Hematopoietic multipotent progenitor cell treated with erythropoietin and hydrocortisone succinate and interleukin-3 and kit ligand, for 4 days (in vitro differentiated cells): ENCODE results near the gene CREB5.

Experiments used
- DNase-seq: peaks from one replicate; pipeline ENCODE4 v3.0.0-alpha.2; 2015

The CREB5 gene

DNA sequence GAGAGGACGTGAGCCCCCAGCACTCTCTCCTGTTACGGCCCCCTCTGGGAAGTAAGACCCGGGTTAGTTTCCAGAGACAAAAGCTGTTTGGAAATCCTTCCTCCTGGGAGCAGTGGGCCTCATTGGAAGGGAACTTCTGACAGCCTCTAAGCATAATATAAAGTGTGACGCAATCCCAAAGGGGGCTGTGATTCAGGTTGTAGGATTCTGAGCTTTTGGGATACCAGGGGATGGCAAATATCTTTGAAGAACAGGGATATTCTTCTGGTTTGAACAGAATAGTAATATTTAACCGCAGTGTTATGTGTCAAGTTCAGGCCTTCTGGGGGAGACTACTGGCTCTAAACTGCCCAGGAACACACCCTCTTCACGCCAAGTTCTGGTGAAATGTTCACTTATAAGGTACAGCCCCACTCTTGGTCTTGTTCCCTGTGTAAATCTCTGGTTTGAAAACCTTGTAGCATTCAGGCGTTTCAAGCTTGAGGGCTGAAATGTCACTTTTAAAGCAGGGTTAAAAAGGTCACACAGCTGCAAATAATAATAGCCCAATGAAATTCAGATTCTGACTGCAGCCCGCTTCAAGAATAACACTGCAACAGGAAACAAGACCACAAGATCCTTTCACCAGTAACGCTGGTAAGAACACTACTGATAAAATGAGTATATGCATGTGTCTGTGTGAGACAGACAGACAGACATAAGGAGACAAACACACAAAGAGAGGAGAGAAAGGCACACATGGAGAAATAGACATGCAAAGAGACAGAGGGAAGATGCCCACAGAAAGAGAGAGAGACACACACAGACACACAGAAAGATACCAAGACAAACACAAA lies 69.0 kb downstream of the CREB5 start:
- DNase-seq = peak; percentile 60

DNA sequence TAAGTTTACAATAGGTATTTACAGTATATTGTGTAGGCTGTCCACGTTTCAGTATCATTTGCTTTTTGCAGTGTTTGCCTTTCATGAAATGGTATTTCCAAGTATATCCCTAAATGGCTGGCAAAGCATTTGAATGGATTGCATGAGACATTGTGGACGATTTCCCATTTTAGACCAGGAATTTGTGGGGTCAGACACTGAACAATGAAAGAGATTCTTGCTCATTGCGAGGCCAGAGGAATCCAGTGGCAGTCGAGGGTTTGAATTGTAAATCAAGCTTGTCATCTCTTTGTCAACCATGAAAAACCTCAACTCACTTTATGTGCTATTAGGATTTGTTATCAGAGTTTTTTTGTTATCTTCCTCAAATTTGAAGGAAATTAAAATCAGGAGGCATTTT lies 70.8 kb downstream of the CREB5 start:
- DNase-seq = no peak

DNA sequence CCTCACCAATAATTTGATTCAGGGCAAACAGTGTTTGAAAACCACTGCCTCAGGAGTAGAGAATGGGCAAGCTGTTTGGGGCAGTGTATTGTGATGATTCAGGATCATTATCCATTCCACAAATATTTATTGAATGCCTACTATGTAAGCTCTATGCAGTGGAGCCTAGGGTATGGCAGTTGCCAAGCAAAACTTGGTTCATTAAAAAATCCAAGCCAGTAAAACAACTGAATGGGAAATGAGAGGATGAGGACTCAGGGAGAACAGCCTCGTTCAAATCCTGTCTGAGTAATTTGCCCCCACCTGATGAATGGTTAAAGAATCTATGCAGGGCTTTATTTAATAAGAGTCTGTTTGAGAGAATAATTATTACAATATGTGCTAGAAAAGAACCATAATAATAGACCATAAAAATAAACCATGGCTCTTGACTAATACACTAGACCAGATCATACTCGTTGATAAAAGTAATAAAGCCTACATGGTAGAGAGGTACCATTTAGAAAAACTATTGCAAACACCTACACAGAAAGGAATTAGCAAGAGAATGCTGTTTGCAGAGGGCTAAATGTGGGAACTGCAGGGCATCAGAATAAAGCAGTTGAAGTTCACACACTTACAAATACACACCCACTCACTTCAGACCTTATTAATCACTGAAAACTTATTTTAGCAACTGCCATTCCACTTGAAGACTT lies 71.7 kb downstream of the CREB5 start:
- no peak for DNase-seq

DNA sequence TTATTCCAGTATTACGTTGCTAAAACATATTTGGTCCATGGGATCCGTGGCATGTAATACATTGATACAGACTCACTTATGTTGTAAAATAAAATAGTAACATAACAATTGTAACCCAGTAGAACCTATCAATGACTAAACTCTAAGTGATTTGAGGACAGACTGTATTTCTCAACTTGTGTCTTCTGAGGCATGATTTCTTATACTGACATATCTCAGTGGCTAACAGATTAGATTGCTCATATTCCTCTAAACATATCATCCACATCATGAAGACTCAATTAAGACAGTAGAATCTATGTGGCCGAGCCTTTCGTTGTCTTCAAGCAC lies 72.3 kb downstream of the CREB5 start:
- DNase-seq = no peak

DNA sequence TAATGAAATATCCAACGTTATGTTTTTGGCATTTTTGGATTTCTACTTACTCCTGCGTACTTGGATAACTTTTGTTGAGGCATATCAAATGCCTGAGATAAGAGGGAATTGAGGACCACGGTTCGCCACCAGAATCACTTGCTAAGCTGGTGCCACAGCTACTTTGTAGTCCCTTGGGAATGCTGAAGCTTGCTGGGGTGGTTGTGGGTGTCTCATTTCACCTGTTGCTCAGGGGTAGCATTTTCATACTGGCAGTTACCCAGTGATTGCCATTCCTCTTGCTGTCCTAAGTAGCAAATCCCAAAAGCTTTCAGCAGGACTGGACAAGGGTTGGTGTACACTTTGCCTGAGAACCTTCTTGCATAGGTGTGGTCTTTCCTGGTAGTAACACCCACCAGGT lies 75.2 kb downstream of the CREB5 start:
- no peak for DNase-seq

DNA sequence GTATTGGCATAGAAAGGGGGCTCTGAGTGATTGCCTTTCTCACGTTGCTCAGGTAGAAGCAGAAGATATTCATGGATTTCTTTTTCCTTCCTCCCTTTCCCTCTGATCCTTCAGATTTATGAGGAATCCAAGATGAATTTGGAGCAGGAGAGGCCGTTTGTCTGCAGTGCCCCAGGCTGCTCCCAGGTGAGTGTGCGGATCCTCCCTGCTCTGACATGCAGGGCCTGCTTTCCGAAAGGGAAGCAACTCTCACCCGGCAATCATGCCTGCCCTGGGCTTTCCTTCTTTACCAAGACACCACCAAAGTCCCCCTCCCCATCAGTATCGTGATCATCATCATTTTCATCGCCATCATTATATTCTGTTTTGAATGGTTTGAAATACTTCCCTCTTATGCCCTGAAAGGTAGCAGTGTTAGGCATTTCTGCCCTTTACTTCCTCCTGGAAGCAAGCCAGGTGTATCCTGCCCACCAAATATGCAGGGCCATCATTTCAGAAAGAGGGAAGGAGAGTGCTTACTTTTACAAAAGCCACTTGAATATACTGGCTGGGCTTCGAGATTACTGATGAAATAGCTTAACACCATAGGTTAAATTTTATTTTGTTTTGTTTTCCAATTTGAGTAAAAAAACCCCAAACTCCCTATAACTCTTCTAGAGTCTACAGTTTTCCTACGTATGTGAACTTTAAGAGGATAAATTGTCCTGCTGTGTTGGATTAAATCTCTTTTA lies 75.9 kb downstream of the CREB5 start:
- DNase-seq = peak; percentile 16

DNA sequence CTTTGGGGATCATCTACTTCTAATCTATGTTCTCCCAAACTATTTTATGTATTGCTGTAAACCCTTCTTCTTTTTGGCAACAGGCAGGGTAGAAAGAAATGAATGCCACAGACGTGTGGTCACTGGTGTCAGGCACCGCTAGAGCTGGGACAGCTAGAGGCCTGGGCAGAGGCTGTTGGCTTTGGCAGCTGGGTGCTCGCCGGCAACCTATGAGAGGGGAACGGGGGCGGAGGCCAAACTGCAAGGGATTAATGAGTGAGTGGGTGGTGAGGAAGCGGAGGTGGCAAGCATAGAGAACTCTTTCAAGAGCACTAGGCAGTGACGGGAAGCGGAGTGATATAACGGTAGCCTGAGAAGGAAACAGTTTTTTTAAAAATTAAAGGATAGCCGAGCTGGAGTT lies 78.5 kb downstream of the CREB5 start:
- no peak for DNase-seq

DNA sequence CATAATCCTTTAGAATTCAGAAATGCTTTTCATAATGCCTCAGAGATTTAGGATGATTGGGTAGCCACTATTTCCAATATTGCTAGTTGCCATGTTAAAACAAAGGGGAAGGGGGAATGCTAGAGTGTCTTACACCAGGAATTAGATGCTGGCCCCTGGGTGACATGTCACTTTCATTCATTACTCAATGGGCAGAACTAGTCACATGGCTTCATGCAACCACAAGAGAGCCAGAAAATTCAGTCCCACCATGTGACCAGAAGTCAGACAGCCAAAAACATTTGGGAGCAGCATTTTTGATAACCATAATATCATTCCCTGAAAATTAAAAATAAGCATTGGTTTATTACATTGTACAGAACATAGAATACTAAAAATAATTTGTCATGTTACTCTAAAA lies 81.2 kb downstream of the CREB5 start:
- no peak for DNase-seq

DNA sequence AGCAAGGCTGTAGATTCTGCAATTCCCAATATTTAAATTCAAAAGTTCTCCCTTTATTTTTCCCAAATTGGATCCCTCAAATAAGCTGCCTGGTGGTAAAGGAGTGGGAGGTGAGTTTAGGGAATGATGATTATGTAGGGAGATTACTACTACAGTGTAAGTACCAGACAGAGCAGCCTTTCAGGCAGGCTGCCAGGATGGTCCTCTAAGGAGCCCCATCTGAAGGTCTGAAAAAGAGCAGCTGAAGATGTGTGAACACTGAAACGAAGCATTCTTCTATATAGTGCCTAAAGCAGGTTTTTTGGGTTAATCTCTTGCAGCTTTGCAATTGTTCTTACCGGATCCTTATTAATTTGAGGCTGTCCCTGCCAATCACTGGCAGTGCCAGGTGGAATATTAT lies 84.7 kb downstream of the CREB5 start:
- no peak for DNase-seq

DNA sequence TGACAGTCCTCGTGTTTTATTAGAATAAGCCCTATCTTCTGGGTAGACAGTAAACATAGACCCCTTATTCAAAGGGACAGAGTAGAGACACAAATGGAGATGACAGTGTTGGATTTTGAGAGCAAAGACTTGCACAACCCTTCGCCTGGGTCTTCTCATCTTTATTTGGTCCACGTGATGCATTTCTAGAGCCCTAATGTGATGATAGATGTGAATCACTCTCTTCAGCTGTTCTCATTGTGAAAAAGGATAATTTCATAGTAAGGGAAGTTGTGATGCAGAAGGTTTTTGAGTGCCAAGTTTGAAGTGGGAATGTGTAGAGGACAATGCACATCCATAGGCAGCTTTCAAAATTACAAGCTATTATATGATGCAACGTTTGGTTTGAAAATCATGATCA lies 86.3 kb downstream of the CREB5 start:
- no peak for DNase-seq

DNA sequence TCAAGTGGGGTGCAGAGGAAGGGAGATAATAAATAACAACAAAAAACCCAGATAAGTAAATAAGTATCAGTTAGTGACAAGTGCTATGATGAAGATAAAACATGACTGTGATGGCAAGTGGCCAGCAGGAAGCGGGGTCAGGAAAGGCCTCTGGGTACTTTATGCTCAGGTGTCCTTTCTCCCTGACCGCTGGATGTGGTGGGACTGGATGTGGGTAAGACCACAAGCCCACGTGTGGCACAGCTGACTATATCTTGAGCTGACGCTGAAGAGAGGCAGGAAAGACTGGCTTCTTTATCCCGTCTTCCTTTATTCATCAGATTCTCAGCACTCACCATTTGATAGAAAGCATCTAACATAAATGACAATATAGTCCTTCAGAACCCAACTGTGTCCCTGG lies 87.8 kb downstream of the CREB5 start:
- peak; percentile 12 for DNase-seq

DNA sequence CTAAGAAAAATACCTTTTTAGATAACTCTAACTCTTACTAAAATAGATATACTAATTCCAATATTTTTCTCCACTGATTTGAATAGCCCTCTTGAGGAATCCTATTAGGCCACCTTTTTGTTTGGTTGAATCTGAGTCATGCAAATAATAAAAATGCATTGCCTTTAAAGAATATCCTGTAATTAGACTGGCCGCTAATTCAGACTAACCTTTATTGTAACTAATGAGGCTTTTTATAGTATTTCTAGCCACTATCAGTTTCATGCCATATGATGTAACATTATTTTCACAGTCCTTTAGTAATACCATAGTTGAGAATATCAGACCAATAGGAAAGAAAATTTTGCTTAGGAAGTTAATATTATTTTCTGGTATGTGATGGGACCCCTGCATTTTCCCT lies 90.1 kb downstream of the CREB5 start:
- DNase-seq = no peak

DNA sequence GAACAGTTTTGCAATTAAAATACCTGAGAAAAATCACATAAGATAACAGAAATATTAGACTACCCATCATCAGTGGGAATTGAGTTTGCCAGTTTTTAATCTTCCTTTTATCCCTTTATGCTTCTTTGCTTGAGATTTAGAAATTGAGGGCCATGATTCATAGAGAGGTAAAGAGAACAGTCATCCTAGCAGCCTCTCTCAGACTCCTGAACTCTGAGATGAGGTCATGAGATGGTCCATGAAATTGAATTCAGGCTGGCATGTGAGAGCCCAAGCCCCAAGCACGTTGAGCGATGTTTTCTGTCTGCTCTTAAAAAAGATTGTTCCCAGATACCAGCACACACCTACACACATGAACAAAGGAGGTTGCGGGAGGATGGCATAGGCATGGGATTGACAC lies 91.1 kb downstream of the CREB5 start:
- DNase-seq = no peak

DNA sequence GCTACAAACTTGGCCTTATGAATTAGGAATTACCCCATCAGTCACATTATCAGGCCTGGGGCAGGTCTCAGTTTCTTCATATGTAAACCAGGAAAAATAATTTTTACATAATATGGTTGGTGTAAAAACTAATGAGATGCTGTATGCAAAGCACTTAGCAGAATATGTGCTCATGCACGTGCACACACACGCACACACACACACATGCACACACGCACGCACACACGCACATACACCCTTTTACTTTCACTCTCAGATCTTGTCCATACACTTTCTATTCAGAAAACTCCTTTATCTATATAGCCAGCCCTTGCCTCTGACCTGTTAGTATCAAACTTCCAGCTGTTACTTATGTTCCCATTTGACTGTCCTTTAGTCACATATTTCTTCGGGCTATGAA lies 92.7 kb downstream of the CREB5 start:
- no peak for DNase-seq

DNA sequence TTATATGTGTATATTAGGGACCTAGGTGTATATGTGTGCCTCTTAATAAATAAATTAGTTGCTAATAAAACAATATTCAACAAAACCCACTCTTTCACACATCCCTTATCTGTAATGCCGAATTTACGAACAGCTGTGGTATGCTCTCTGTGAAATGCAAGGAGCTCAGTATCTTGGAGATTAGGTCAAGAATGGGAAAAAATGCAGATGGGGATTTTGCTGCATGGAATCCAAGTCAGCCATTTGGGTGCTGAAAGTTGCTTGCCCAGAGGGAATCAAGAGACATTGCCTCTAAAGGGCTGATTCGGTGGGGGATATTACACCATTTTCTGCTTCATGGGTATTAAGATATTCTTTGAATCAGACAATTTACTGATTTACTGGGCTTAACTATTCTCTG lies 93.5 kb downstream of the CREB5 start:
- DNase-seq = no peak

DNA sequence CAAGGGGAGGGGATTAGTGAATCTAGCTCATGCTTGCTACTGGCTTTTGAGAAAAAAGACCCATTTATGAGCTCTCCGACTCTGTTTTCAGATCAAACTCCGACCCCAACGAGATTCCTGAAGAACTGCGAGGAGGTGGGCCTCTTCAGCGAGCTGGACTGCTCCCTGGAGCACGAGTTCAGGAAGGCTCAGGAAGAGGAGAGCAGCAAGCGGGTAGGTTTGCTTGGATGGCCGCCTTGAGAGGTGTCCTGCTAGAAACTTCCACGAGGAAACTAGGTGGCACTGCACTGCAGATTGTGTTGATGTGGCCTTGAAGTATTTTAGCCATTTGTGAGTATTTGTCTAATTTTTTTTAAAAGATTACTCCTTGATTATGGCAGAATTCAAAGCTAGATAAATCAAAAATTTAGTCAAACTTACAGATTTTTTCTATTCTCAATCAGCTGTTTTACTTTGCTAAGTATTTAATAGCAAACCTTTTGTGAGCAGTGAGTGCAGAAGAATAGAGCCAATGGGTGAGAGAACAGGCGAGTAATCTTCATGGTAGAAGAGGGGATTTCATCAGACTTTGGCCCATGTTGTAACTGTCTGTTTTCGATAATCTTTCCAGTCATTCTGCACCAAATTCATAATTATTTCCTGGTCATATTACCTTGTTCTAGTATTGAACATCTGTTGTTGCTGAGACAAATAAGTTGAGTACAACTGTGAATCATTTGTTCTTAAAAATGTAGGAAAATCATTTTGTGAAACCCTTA lies 95.4 kb downstream of the CREB5 start:
- no peak for DNase-seq

DNA sequence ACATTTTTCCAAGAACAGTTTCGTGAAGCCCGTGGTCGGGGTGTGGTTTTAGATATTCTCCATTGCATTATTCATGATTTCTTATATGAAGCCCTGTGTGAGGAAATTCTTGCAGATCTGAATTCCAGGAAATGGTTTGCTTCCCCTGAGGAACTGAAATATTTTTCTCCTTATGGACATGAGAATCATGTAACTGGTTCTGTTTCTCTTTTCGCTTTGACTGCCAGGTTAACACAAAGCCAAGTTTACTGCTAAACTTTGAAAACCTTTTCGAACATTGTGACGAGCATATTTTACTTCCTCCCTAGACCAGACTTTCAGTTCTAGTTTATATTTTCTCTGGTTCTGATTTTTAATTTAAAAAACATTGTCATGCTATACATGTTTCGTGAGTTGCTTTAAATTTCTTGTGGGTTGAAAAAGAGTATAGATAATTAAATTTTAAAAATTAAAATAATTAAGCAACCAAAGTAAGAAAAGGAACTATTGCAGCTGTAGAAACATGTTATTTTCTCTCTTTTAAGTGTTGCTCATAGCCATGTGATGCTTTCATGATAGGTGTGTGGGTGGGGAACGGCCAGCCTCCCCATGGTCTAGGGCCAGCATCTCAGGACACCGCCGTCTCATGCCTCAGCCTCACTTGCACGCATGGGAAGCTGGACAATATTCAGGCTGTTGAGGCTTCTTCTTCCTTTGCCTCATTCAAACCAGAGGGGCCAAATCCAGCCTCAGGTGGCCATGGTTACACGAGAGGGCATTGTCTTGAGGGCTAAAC lies 97.1 kb downstream of the CREB5 start:
- peak; percentile 14 for DNase-seq

DNA sequence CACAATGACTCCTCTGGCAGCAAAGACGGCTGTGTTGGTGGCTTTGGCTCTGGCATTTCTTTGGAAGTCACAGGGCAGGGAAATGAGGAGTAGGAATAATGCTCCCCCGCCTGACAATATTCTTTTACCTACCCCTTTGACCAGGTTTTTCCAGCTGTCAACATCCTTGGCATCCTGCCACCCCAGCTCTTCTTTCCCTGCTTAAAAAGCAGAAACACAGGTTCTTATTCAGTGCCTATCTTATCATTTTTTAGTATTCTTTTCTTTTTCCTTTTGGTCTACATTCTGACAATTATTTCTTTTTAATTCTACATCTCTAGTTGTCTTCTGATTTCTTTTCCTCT lies 97.7 kb downstream of the CREB5 start:
- no peak for DNase-seq

DNA sequence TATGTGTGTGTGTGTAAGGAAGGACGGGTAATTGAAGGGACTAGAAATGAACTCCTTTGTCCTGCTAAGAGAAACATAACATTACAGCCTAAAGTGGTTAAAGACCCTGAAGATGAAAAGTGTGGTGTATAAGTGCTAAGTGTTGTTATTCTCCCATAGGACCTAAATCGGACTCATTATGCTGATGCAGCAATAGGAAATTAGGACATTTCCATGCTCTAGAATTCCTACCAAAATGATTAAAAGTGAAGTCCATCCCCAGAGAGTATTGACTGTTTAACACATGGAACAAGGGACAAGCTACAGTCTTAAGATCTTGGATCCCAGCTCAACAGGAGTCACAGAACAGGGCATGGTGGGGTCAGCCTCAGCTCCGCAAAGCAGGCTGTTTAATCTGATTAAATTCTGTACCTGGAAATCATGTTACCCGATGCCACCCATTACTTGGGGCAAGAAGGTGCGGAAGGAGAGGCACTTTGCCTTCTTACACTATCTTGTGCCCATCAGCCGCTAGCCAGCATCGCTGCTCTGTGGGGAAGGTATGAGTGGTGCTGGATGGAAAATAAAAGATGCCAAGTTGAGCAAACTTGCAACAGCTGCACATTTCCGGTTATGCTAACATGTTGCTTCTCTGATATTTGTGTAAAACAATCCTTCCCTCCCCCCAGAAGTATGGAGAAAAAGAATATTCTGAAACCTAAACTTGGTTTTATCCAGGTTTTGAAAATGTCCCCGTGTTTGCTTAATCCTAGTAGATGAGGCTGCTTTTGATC lies 100.5 kb downstream of the CREB5 start:
- no peak for DNase-seq

DNA sequence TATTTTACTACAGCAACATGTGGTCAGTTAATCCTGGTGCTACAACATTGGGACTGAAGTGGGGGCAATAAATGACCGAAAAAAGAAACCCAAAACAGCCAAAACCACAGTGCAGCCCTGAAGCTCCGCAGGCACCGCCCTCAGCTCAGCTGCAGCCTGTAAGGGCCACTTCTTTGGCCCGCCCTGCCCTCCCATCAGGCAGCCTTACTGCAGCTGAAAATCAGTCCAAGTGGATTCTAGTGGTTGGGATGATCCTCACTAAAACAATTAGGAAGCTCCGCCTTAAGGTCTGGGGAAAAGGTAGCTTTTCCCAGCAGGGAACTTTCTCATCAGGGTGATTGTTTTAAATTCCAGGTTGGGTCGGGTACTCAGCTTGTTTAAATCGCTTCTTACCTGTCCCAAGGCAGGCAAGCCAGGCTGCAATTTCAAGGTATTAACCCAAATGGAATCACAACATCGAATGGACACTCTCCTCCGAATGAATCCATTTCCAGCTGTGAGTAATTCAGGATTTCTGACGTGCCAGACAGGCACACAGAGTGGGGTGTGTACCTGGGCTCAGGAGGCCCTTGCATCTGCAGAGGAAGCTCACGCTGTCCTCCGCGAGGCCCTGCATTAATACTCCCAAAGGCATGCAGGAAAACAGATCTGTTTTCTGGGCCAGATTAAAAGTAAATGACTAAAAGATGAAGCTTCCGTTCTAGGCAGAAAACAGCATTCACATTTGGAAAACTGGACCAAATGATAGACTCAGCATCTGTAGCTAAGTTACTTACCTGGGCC lies 104.3 kb downstream of the CREB5 start:
- DNase-seq = no peak

DNA sequence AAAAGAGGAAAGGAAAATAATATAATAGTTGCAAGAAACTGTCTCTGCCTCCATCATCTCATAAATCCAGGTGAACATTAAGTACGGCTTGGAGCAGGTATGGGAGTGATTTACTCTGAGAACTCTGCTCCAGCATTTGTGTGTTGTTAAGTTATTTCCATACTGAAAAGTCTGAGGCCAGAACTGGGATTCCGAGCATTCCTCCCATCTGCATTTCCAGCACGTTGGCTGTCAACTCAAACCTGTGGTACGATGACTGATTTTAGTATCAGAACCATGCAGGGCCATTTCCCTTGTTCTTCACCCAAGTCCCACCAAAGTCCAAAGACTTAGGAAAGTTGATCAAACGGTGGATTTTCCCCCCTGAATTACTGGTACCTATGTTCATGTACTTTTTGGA lies 104.9 kb downstream of the CREB5 start:
- DNase-seq = no peak
